Measurements from ENCODE around the gene ODAM. TPM values are rescaled to one million over a fixed set of nuclear protein-coding genes. Genes with fewer than 3 reads are reported as not detected.
A peak's percentile ranks its signal among the peaks of the same experiment; 100 is the strongest.

Gene ODAM
- total and polyA plus RNA-seq, 2 of the 8 experiments (the other 6 are each of a cell fraction or from before 2014, with no cell fraction given): 0.21 TPM; not detected in 1

GRCh38 chr4:70197842-70198241, 2.3 kb downstream of the ODAM start:
- Histone ChIP-seq H4K91ac (replicated peaks; ENCODE audit: insufficient read length, low read length) (no peak overlapping the region), H3K14ac (ENCODE audit: insufficient read length) (no peak overlapping the region), H4K8ac (ENCODE audit: extremely low read depth, insufficient read depth, low read length) (no peak overlapping the region), H2BK5ac (ENCODE audit: low read depth, low read length) (no peak overlapping the region; the same call in 1 of the 2 replicates), H3K23me2 (ENCODE audit: low read depth, low read length) (no peaks in the 10 kb centered on the region), H3K9me3 (ENCODE audit: insufficient read depth in 2 of 2, low read depth in 1 of 2, low read length in 1 of 2) (no peaks in the 10 kb centered on the region), H3K9ac (replicated peaks in 1 of 4; ENCODE audit: extremely low read depth in 1 of 4, low read depth in 3 of 4, low read length in 3 of 4) (no peak overlapping the region), H3K4me1 (replicated peaks in 1 of 4; ENCODE audit: control insufficient read depth in 3 of 4, insufficient read depth in 4 of 4, low read length in 3 of 4) (no peaks in the 10 kb centered on the region), H2BK120ac (replicated peaks; ENCODE audit: low read depth, low read length) (no peak overlapping the region), H4K5ac (ENCODE audit: insufficient read length, low read depth, low read length) (no peak overlapping the region), H3K23ac (ENCODE audit: insufficient read length) (no peak overlapping the region), H3K27me3 (replicated peaks in 1 of 4; ENCODE audit: control insufficient read depth in 3 of 4, extremely low read depth in 1 of 4, insufficient read depth in 3 of 4, low read length in 3 of 4) (no peaks in the 10 kb centered on the region), H2BK12ac (ENCODE audit: low read depth, low read length) (no peak overlapping the region), H2AFZ (ENCODE audit: low read length) (peak overlapping the region; percentile 86), H4K20me1 (replicated peaks in 1 of 2; ENCODE audit: control insufficient read depth in 1 of 2, insufficient read depth in 2 of 2, low read length in 2 of 2) (no peaks in the 10 kb centered on the region), H2AK5ac (ENCODE audit: low read depth, low read length) (no peak overlapping the region), H3K18ac (ENCODE audit: extremely low read depth, low read length) (no peak overlapping the region), H3K79me1 (ENCODE audit: low read depth, low read length) (no peaks in the 10 kb centered on the region), H2BK15ac (ENCODE audit: low read length) (no peak overlapping the region), H3K27ac (ENCODE audit: low read depth, low read length) (no peak overlapping the region), H3K36me3 (ENCODE audit: control insufficient read depth in 2 of 4, insufficient read depth in 4 of 4, low read length in 3 of 4) (no peaks in the 10 kb centered on the region), H2BK20ac (ENCODE audit: low read length) (no peak overlapping the region), H3K4me2 (ENCODE audit: insufficient read depth in 1 of 2, low read depth in 2 of 2, low read length in 2 of 2) (no peak overlapping the region), H3K56ac (replicated peaks; ENCODE audit: insufficient read length, low read depth, low read length) (no peak overlapping the region), H3K79me2 (ENCODE audit: control insufficient read depth in 1 of 2, insufficient read depth in 2 of 2, low read length in 2 of 2) (no peaks in the 10 kb centered on the region), H3K4me3 (ENCODE audit: extremely low read depth in 1 of 4, insufficient read depth in 2 of 4, low read depth in 3 of 4, low read length in 4 of 4) (no peak overlapping the region), H3K4ac (replicated peaks; ENCODE audit: insufficient read length, low read depth, low read length) (no peak overlapping the region)
- CTCF ChIA-PET (ENCODE audit: partially characterized antibody): interaction anchor here (1.0 to 2.6 kb wide), 4 partner anchors 10 to 303 kb away, joined by 4 to 12 read pairs (median 5); no protein-coding TSS in a partner anchor
- DNase-seq (ENCODE audit: low read depth in 1 of 2, low spot score in 2 of 2) (no peak), FAIRE-seq (no peak)
- WGBS, 2 experiments (ENCODE audit: extremely low coverage in 1 of 2, insufficient coverage in 1 of 2, insufficient read length in 1 of 2, insufficient replicate concordance in 2 of 2, low coverage in 1 of 2, low lambda C conversion rate in 2 of 2, missing lambda C conversion rate in 1 of 2): 68% methylated on average over 2 of the region's 2 CpGs; no CpG with 5 or more reads in 1 of the 2 experiments
- TF ChIP-seq TEAD4 (IDR thresholded peaks at IDR 0.05; ENCODE audit: low read depth, low read length) (0 out of 2 replicates have a peak, but pooled peaks have one; percentile 42), EGR1 (IDR thresholded peaks at IDR 0.05; ENCODE audit: borderline replicate concordance, low read depth, low read length) (no peak)
- POLR2A ChIA-PET (ENCODE audit: partially characterized antibody): no interaction called here
